ENCODE data around the gene CCSER1.

CCSER1 gene

DNA sequence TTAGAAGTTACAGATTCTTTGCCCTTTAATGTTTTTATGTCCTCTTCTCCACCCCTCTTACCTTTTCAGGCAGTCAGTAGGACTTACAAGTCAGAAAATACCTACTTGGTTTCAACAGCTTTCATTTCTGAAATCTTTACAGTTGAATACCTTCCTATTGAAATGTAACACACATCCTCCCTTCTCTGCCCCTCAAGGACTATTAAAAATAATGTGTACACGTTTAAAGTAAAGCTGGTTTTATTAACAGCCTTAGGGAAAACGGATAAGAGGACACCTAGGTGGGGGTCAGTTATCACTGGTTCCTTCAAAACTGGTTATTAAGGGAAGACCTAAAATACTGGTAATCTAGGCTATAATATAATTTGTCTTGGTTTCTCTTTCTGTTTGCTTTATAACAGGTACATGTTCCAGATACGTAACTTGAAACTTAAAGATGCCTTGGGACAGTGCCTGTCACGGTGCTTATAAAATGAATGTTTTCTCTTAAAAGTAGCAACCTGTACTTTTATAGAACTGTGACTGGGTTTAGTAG lies 1.8 kb downstream of the CCSER1 start:
- DNase-seq: no peak

DNA sequence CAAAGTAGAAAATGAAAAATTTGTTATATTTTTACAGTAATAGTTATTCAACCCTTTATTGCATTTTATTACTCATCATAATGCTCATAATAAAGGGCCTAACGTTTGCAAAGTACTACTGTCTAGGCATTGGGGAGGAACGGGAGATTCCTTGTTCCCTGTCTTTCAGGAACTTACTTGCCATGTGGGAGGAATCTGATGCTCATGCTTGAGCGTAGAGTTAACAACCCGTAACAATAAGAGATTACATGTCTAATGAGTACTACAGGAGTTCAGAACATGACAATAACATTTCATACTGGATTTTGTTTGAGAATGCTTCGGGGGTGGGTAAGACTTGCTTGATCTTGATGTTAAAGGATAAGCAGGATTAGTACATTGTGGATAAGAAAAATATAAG lies 2.9 kb downstream of the CCSER1 start:
- DNase-seq: no peak

DNA sequence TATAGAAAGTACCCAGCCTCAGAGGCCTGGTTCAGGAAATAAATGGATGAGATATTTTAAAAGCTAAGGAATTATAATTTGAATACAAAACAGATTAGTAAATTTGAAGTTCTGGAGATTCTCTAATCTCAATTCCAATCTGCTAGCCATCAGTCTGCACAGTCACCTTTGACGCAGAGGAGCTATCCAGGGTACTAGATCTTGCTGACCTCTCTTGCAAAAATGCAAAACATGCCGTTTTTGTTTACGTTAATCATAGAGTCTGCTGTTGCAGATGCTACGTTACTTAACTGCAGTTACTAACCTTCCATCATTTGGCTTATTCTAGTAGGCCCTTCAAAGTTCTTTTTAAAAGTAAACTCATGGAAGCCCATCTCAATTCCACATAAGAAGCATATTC lies 10.4 kb downstream of the CCSER1 start:
- no peak for DNase-seq

DNA sequence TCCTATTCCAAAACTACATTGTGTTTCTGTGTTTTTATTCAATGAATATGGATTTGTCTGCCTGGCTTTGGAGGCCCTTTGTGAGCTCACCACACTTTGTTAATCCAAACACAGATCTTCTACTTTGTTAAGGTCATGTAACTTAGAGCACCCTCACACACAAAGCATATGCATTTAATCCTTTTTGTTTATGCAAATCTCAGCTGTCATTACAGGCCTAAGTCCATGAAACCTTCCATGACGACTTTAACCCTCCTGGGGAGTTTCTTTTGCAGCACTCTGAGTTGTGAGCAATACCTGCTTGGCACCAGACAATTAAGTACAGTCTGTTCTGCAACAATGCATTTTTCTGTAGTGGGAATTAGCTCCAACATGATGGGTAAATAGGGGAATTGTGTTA lies 14.9 kb downstream of the CCSER1 start:
- no peak for DNase-seq

DNA sequence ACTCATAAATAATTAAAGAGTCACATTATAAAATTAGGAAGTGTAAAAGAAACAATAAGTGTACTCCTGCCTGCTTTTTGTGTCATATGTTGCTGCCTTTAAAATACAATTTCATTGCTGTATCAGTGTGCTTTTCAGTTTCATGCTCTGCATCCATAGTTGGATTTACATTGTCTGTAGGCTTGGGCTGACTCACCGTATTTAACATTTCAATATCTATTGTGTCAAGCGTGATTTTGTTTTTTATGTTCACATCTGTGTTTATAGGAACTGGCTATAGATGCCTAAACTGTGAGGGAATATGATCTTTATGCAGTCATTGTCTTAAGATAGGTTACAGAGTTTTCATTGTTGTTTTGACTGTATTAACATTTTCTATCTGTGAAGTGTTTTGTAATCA lies 18.1 kb downstream of the CCSER1 start:
- DNase-seq: no peak

DNA sequence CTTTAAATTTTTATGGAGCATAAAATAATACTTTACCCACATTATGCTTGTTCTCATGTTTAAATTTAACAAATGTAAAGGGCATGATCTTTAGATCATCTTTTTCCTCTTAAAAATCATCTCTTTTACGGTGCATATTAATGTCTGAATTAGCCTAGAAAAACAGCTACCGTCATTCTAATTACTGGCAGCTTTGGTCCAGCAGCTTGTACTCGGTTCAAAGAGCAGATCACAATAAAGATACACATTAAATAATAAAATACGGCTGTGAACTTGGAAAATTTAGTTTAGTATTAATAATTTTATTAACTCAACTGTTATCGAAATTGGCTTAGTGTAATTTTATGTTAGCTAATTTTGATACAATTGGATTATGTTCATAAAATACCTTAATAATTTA lies 19.1 kb downstream of the CCSER1 start:
- DNase-seq: no peak

DNA sequence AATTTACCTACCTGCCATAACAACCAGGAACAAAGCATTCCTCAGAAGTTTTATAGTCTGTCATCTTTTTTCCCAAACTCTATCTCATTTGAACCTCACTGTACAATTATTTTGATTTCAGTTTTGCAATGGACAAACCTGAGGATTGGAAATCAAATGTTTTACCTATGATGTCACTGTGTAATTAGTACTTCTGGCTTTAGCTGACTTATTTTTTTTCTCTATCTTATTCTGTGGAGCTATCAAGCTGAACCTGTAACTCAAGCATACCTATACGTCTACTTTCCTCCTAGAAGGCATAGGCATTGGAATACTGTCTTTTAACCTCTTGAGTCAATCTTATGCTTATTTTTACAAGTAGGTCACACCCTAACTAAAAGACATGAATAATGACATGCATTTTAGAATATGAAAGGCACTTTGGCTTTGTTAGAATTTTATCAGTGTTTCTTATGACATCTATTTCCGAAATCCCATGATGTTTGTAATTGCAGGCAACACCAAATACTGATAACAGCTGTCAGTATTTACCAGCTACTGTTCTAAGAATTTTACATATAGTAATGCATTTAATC lies 21.5 kb downstream of the CCSER1 start:
- DNase-seq: no peak

DNA sequence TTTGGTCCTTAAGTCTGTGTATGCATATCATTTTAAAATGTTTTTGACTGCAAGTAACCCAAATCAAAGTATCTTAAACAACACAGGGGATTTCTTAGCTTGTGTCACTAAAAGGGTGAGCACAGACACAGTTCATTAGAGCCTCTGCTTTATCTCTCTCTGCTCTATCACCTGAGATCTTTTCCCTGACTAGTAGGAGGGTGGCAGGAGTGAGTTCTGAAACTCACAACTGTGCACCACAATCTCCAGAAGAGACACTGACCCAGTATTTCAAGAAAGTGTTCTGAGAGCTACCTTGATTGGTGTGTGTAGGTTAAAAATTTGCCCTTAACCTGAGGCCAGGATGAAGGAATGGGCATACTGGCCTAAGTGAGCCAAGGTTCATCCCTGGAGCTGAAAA lies 24.8 kb downstream of the CCSER1 start:
- DNase-seq: no peak

DNA sequence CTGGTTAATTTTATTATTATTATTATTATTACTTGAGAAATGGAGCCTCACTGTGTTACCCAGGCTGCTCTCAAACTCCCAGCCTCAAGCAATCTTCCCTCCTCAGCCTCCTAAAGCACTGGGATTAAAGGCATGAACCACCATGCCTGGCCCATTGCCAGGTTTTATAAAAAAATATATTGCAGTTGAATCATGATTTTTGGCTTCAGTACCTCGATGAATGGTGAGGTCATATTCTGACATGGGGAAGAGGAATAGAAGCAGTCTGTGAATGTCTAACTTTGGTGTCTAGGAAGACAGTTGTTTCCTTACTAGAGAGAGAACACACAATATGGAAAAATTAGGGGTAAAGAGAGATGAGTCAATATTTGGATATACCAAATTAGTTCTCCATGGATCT lies 32.0 kb downstream of the CCSER1 start:
- DNase-seq: no peak

DNA sequence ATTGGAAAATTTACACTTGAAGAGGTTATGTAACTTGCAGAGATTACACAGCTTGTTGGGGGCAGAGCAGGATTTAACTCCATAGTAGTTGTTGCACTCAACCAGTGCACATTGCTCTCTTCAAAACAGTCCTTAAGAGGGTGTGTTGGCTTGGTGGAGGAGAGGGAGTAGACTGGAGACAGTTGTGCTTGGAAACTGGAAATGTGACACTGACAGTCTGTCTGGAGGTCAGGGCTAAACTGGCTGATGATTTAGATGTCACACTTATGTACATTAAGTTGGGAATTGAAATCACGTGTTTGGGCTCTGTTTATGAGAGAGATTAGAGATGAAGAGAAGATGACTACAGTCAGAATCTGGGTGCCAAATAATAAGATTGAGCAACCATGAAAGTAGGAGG lies 32.9 kb downstream of the CCSER1 start:
- no peak for DNase-seq

DNA sequence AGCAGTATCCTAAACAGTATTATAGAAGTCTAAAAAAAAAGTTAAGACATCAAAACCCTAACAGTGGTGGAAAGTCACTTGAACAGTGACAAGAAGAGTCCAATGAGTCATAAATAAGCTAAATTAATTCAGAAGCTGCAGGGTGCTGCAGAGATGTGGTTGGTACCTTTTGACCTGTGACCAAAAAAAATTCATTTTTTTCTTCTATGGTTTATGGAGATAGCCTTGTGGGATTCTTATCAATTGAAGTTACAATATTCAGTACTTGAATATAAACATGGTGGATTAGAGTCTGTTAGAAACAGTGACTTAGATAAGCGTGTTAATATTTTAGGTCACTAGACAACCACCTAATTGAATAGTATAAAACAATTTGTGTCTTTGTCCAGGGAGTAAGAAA lies 35.4 kb downstream of the CCSER1 start:
- DNase-seq: no peak

DNA sequence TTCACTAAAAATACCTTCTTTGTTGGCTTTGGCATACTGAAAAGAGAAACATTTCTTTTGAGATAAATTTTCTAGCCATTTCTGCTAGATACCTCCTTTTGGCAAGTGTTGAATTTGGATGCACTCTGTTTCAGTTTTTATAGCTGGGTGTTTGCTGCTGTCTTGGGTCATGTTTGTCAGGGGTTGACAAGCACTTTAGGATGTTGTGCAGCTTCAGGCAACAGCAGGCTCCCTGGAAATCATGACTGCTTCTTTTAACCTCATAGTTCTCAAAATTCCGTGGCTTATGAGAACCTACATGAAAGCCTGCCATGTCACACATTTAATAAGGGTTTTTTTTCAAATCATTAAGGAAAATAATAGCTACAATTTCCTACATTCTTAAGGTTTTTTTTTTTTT lies 36.7 kb downstream of the CCSER1 start:
- no peak for DNase-seq

DNA sequence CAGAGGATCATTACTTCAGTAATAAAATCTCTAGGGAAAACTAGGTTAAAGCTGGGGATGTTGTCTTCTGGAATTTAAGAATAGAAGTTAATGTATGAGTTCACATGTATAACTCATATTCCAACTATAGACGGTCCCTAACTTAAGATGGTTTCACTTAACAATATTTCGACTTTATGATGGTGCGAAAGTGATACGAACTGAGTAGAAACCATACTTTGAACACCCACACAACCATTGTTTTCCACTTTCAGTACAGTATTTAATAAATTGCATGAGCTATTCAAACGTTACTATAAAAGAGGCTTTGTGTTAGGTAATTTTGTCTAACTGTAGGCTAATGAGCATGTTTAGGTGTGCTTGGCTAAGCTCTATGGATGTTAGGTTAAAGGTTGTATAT lies 38.7 kb downstream of the CCSER1 start:
- peak; percentile 0 for DNase-seq

DNA sequence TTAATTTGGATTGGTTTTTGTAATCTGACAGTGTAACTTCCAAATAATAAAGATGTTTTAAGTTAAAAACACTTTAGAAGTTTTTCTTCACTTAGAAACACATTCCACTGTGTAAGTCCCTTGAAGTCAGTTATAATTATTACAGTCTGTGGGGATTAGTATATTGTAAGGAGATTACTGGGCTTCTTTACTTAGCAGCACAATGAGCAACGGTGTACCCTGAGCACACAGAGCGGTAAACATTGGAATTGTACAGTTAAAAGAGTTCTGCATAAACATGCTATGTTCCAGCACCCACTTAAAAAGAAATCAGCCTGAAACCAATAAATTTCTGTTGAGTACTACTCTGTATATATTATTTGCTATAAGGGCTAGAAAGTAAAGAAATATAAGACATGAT lies 44.3 kb downstream of the CCSER1 start:
- no peak for DNase-seq

DNA sequence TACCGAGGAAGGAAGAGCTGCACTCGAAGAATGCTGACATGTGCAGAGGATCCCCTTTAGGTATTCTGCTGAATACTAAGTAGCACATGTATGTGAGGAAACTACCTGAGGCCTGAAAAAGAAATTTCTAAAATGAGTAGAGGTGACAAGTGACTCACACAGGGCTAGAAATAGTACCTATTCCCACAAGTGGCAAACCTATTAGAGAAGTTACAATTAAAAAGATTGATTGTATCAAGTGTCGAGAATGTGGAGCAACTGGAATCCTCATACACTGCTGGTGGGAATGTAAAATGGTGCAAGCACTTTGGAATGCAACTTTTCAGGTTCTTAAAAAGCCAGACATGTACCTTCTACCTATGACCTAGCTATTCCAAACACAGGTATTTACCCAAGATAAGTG lies 47.4 kb downstream of the CCSER1 start:
- no peak for DNase-seq

DNA sequence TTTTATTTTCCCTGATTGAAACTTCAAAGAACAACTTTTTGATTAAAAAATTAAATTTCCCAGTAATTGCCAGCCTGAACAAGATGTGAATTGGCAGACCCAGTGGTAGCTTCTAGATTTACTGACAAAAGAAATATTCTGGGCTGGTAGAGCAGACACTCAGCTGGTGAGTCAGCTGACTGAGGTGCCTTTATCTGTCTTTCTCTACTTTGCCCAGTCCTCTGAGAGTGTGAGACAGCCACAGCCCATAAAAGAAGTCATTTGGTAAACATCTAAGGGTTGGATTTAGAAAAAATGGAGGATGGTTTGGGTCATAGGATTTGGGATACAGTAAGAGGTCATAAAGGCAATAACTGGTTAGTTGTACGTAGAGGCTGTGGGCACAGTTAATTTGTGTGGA lies 54.5 kb downstream of the CCSER1 start:
- no peak for DNase-seq

DNA sequence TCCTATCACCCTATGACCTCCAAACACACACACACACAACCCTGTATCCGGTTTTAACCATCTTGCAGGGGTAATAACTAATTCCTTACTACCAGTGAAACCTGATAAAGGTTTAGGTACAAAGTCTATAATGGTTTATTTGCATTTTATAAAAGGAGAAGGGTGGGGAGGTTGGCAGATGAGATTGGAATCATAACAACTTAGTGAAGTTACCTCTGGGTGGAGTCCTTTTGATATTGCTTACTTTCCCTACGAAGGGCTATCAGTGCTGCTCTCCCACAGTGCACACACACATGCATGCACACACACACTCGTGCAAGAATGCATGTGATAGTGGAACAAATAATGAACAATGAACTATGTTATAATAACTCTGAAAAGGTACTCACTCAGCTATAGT lies 56.1 kb downstream of the CCSER1 start:
- no peak for DNase-seq

DNA sequence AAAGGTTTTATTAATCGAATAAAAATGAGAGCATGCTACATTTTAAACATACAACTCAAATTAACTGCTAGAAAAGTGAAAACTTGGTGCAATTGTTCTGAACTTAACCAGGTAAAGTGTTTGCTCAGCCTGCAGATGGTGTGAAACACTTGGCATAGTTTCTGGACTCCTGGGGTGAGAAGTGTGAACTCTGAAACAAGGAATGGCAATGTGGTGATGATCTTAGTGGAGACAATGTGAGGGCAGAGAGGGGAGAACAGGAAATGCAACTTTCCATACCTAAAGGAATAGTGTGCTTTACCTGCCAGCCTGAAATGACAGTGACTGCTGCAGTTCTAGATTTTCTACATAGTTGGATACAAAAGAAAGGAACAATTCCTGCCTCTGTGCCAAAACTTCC lies 57.4 kb downstream of the CCSER1 start:
- DNase-seq: no peak

DNA sequence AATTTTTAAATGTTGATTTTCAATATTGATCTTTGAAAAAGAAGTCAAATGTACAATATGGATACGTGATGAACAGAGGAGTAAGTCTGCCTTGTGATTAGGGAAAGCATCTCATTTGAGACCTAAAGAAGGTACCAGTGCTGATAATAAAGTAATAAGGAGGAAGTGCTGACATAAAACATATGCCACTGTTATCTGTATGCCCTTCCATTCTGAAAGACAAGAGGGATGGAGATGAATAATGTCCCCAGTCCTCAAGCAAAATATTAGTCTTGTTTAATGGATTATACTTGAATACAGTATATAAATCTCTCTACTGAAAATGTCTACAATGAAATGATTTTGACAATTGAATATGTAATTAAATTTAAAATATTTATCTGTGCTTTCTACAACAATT lies 58.2 kb downstream of the CCSER1 start:
- no peak for DNase-seq

DNA sequence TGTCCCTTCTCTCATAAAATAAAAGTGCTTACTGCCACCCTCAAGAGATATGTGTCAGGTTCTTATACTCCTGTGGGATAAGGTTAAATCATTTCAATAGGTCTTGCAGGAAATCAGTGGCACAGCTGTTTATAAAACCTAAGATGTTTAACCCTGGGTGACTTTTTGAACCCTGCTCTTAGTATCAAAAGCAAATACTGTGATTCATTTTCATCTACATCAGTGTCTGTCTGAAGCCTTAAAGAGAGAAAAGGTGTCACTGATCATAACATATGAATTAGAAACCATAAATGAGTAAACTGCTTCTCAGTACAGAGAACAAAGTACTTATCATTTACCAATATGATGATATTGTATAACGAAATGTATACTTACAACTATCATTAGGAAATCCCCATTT lies 59.0 kb downstream of the CCSER1 start:
- no peak for DNase-seq

DNA sequence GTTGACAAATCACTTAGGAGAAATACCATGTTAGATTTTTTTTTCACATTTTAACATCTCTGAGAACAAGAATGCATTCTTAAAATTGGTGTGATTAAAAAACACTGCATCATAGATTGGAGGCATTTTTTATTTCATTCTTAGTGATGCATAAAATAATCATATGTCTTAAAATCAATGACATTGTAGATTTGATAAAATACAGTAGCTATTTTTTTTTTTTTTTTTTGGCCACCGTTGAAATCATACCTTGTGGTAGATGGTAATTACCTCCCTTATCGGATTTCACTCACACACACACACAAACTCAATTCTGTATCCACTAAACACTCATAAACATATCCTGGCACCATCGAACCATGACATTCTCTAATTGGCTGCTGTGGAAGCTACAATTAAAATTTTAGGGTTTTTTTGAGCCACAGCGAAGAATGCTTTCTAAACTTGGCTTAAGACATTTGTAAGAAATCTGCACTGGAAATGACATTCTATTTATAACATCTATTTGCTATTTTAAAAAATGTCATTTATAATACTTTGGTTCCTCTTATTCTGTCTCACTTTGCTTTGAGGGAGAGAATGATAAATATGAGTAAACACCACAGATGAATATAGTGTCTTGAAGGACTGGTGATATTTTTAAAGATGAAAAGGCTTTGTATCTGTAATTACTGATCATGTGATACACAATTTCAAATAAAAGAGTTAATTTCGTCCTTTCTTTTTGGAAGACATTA lies 60.1 kb downstream of the CCSER1 start:
- no peak for DNase-seq

DNA sequence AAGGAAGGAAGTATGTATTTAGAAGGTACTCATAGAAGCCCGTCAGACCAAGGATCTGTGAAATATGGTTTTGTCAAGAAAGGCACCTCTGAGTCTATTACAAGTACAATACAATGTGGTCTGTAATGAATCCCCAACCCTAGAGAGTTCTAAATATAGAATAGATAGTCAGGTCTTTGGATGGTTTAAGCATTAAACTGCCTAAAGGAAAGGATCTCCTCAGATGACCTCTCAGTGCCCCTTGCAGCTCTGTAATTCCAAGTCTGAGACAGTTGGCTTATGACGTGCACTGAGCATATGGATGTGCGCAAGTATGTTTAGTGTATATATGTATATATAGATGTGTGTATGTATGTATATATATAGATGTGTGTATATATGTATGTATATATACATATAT lies 62.0 kb downstream of the CCSER1 start:
- no peak for DNase-seq

DNA sequence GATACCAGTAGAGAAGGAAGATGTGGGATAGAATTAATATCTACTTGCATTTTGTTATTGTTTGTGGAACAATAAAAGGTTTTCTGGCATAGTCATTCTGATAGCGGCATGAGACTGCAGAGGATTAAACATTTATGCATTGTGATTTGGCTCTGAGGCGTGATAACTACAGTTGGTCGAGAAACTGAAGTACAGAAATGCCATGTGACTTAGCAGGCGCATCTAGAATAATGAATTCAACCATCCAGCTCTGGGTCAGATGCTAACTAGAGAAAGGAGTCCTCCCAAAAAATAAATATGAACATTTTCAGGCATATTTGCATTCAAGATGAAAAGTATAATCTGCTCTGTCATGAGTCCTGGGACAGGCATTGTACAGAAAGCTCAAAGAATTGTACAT lies 62.8 kb downstream of the CCSER1 start:
- DNase-seq: no peak

DNA sequence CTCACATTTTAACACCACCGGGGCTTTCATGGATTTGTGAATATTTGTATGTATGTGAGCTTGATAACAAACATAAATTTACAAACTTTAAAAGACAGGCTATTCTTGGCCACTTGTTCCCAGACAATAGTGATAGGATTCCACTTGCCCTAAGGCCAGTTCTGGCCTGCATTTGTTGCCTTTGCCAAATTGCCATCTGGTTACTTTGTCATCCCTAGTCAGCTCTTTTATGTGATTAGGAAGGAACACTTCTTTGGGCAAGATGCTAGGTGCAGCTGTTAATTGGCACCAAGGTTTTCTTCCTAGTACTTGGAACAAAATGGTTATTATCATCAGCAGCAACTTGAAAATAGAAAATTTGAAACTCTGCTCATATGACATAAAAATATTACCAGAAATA lies 63.3 kb downstream of the CCSER1 start:
- no peak for DNase-seq
